Suprapubic skin (tissue), 3 donors: Measurements from ENCODE around the gene CNTN2.

Experiments used
- EP300 ChIP-seq: sonication (generic); formaldehyde crosslinking; IDR thresholded peaks from one replicate; pipeline ENCODE4 v1.6.1; 2017; ENCODE audit warnings: antibody characterized with exemption
- POLR2A ChIP-seq, 2 donors: fragments of 450-650 bp; IDR thresholded peaks; one replicate each; pipeline ENCODE4 v1.6.1; 2017; ENCODE audit warnings: antibody characterized with exemption in 2 of 2, mild to moderate bottlenecking in 2 of 2, moderate library complexity in 2 of 2
- TF ChIP-seq, protein P1 (sequence below), 2 donors: fragments of 200-600 bp in 1 of 2; fragments of 450-650 bp in 1 of 2; sonication (generic) in 1 of 2; IDR thresholded peaks; one replicate each; pipeline ENCODE4 v1.5.1; 2016 to 2019; ENCODE audit warnings: antibody characterized with exemption in 2 of 2, mild to moderate bottlenecking in 1 of 2, moderate library complexity in 1 of 2

GRCh38 chr1:205043866-205044265, 854 bp downstream of the CNTN2 start:
- no peak for TF ChIP-seq POLR2A (IDR thresholded peaks at IDR 0.05)
- TF ChIP-seq, protein P1, sequence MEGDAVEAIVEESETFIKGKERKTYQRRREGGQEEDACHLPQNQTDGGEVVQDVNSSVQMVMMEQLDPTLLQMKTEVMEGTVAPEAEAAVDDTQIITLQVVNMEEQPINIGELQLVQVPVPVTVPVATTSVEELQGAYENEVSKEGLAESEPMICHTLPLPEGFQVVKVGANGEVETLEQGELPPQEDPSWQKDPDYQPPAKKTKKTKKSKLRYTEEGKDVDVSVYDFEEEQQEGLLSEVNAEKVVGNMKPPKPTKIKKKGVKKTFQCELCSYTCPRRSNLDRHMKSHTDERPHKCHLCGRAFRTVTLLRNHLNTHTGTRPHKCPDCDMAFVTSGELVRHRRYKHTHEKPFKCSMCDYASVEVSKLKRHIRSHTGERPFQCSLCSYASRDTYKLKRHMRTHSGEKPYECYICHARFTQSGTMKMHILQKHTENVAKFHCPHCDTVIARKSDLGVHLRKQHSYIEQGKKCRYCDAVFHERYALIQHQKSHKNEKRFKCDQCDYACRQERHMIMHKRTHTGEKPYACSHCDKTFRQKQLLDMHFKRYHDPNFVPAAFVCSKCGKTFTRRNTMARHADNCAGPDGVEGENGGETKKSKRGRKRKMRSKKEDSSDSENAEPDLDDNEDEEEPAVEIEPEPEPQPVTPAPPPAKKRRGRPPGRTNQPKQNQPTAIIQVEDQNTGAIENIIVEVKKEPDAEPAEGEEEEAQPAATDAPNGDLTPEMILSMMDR (IDR thresholded peaks at IDR 0.05), result no peak
- no peak for TF ChIP-seq EP300
